ENCODE results near the gene MEGF11. TPM values are rescaled to one million over a fixed set of nuclear protein-coding genes. Genes with fewer than 3 reads are reported as not detected.

The MEGF11 gene
- polyA plus RNA-seq, 3 donors: not detected

DNA sequence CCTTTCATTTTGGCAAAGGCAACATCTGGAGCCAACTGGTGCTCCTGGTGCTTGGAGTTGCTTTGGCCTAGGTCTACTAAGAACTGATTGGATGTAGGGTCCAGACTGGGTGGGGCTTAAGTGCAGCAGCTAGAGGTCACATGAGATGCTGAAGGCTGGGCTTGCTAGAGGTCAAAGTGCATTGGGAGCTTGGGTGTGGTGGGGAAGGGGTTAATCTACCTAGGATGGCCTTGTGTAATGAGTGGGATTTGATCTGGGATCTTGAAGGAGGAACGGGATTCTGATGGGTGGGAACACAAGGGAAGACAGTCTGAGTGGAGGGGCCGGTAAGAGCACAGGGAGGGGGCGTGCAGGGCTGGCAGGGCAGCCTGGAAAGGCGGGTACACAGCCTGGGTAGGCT is 258.7 kb downstream of the MEGF11 start:
- no peak overlapping the region for H3K4me3 Mint-ChIP-seq
- Histone ChIP-seq H3K4me1 (ENCODE audit: control insufficient read depth in 1 of 2, insufficient read depth in 2 of 2, low read length in 2 of 2) (no peaks in the 10 kb centered on the region), H3K79me2 (ENCODE audit: insufficient read depth, low read length) (no peaks in the 10 kb centered on the region), H3K9ac (ENCODE audit: insufficient read depth, low read length, poor library complexity, severe bottlenecking) (no peak overlapping the region), H3K27me3 (ENCODE audit: control insufficient read depth in 2 of 2, insufficient read depth in 2 of 2, low read length in 2 of 2) (no peaks in the 10 kb centered on the region), H3K4me3 (replicated peaks in 1 of 3; ENCODE audit: low read depth in 2 of 3, low read length in 3 of 3) (no peak overlapping the region), H3K9me3 (replicated peaks in 1 of 2; ENCODE audit: control insufficient read depth in 1 of 2, insufficient read depth in 1 of 2, low read length in 2 of 2) (no peaks in the 10 kb centered on the region), H3K36me3 (replicated peaks in 1 of 2; ENCODE audit: control insufficient read depth in 1 of 2, insufficient read depth in 2 of 2, low read length in 2 of 2) (no peaks in the 10 kb centered on the region), H3K27ac (ENCODE audit: low read depth in 1 of 2, low read length in 2 of 2) (no peak overlapping the region), H4K20me1 (ENCODE audit: insufficient read depth, low read length) (no peaks in the 10 kb centered on the region), H2AFZ (ENCODE audit: insufficient read depth, low read depth, low read length, poor library complexity, severe bottlenecking) (no peak overlapping the region), H3K4me2 (replicated peaks; ENCODE audit: extremely low read depth, low read length, poor library complexity, severe bottlenecking) (no peak overlapping the region)
- WGBS (ENCODE audit: insufficient coverage): 71% methylated on average over 1 of the region's 4 CpGs
- intact Hi-C loops (cut with micrococcal nuclease): no loop called here
- no peak for DNase-seq
- H3K27ac Mint-ChIP-seq: no peak overlapping the region
- H3K9me3 Mint-ChIP-seq: no peaks in the 10 kb centered on the region
- no peaks in the 10 kb centered on the region for H3K4me1 Mint-ChIP-seq
- H3K27me3 Mint-ChIP-seq (ENCODE audit: low read depth in 3 of 3): peaks cover 13 to 32% (median 25%) of the 10 kb centered on the region in 3 donors
- H3K36me3 Mint-ChIP-seq: no peaks in the 10 kb centered on the region
- TF ChIP-seq, protein P1, sequence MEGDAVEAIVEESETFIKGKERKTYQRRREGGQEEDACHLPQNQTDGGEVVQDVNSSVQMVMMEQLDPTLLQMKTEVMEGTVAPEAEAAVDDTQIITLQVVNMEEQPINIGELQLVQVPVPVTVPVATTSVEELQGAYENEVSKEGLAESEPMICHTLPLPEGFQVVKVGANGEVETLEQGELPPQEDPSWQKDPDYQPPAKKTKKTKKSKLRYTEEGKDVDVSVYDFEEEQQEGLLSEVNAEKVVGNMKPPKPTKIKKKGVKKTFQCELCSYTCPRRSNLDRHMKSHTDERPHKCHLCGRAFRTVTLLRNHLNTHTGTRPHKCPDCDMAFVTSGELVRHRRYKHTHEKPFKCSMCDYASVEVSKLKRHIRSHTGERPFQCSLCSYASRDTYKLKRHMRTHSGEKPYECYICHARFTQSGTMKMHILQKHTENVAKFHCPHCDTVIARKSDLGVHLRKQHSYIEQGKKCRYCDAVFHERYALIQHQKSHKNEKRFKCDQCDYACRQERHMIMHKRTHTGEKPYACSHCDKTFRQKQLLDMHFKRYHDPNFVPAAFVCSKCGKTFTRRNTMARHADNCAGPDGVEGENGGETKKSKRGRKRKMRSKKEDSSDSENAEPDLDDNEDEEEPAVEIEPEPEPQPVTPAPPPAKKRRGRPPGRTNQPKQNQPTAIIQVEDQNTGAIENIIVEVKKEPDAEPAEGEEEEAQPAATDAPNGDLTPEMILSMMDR (IDR thresholded peaks at IDR 0.05): no peak

DNA sequence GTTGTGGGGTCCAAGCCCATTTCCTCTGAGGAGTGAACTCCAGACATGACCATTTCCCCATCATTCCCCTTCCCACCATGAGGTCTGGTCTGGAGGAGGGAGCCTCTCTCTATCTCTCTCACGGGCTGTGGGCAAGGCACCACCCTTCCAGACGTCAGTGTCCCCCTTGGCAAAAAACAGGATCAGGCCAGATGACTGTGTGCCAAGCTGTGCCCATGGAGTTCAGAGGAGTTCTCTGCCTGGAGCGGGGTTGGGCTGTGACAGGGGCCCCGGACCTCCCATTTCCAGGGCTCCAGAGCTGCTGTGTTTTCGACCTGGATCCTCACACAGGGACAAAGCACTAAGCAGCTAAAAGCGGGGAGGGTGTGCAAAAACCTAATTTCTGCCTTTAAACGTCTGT is 259.8 kb downstream of the MEGF11 start:
- Mint-ChIP-seq H3K27me3 (ENCODE audit: low read depth in 3 of 3) (peaks cover 14 to 38% (median 25%) of the 10 kb centered on the region in 3 donors), H3K4me1 (no peaks in the 10 kb centered on the region)
- H3K27me3 ChIP-seq (ENCODE audit: control insufficient read depth in 2 of 2, insufficient read depth in 2 of 2, low read length in 2 of 2): no peaks in the 10 kb centered on the region

More for the DNA sequence above, 259.8 kb downstream of the MEGF11 start:
- Histone ChIP-seq H3K4me3 (replicated peaks in 1 of 3; ENCODE audit: low read depth in 2 of 3, low read length in 3 of 3) (no peak overlapping the region), H3K4me1 (ENCODE audit: control insufficient read depth in 1 of 2, insufficient read depth in 2 of 2, low read length in 2 of 2) (no peaks in the 10 kb centered on the region), H3K27ac (ENCODE audit: low read depth in 1 of 2, low read length in 2 of 2) (no peak overlapping the region), H4K20me1 (ENCODE audit: insufficient read depth, low read length) (no peaks in the 10 kb centered on the region), H3K9me3 (replicated peaks in 1 of 2; ENCODE audit: control insufficient read depth in 1 of 2, insufficient read depth in 1 of 2, low read length in 2 of 2) (no peaks in the 10 kb centered on the region), H2AFZ (ENCODE audit: insufficient read depth, low read depth, low read length, poor library complexity, severe bottlenecking) (no peak overlapping the region), H3K4me2 (replicated peaks; ENCODE audit: extremely low read depth, low read length, poor library complexity, severe bottlenecking) (no peak overlapping the region), H3K36me3 (replicated peaks in 1 of 2; ENCODE audit: control insufficient read depth in 1 of 2, insufficient read depth in 2 of 2, low read length in 2 of 2) (no peaks in the 10 kb centered on the region), H3K9ac (ENCODE audit: insufficient read depth, low read length, poor library complexity, severe bottlenecking) (no peak overlapping the region), H3K79me2 (ENCODE audit: insufficient read depth, low read length) (no peaks in the 10 kb centered on the region)
- DNase-seq: no peak
- Mint-ChIP-seq H3K9me3 (no peaks in the 10 kb centered on the region), H3K27ac (no peak overlapping the region), H3K36me3 (no peaks in the 10 kb centered on the region), H3K4me3 (peak overlapping the region in 1 of 2 donors; percentile 33)
- intact Hi-C loops (cut with micrococcal nuclease): no loop called here
- 67% methylated on average over 5 of the region's 7 CpGs for WGBS (ENCODE audit: insufficient coverage)
- TF ChIP-seq, protein P1 (IDR thresholded peaks at IDR 0.05): no peak
